ENCODE results near the gene FASN. TPM values are rescaled to one million over a fixed set of nuclear protein-coding genes. Genes with fewer than 3 reads are reported as not detected.

FASN gene
- total RNA-seq, 3 donors from 2014 or later (not counting 1 experiment from before 2014, with no cell fraction given): 53.8 to 56.2 (median 54.0) TPM

GRCh38 chr17:82104797-82105416, 6.9 kb upstream of the FASN start:
- intact Hi-C loops (cut with micrococcal nuclease): no loop called here
- peak overlapping the region in 1 of 2 donors; percentile 97 for H3K27ac Mint-ChIP-seq
- H3K9me3 Mint-ChIP-seq: no peaks in the 10 kb centered on the region
- Histone ChIP-seq H3K27me3 (ENCODE audit: control insufficient read depth, insufficient read depth, low read length) (no peaks in the 10 kb centered on the region), H3K36me3 (ENCODE audit: control insufficient read depth, insufficient read depth, low read length) (no peaks in the 10 kb centered on the region), H3K4me3 (ENCODE audit: low read length) (no peak overlapping the region), H3K9me3 (ENCODE audit: control insufficient read depth, insufficient read depth, low read length) (no peaks in the 10 kb centered on the region), H3K27ac (ENCODE audit: low read length) (no peak overlapping the region), H3K4me1 (ENCODE audit: control insufficient read depth, insufficient read depth, low read length) (peaks cover 29% of the 10 kb centered on the region)
- ATAC-seq (no peak), DNase-seq (no peak)
- H3K36me3 Mint-ChIP-seq: no peaks in the 10 kb centered on the region
- H3K4me3 Mint-ChIP-seq: no peak overlapping the region
- 97% methylated on average over 11 of the region's 11 CpGs for WGBS (ENCODE audit: insufficient coverage)
- no peak for TF ChIP-seq CTCF (IDR thresholded peaks at IDR 0.05)
- H3K4me1 Mint-ChIP-seq: peaks cover 15 to 25% of the 10 kb centered on the region in 2 donors
- no peaks in the 10 kb centered on the region for H3K27me3 Mint-ChIP-seq (ENCODE audit: low read depth in 2 of 2)

GRCh38 chr17:82103553-82104451, 5.8 kb upstream of the FASN start:
- Histone ChIP-seq H3K36me3 (ENCODE audit: control insufficient read depth, insufficient read depth, low read length) (no peaks in the 10 kb centered on the region), H3K9me3 (ENCODE audit: control insufficient read depth, insufficient read depth, low read length) (no peaks in the 10 kb centered on the region), H3K4me3 (ENCODE audit: low read length) (no peak overlapping the region), H3K27ac (ENCODE audit: low read length) (no peak overlapping the region), H3K27me3 (ENCODE audit: control insufficient read depth, insufficient read depth, low read length) (no peaks in the 10 kb centered on the region), H3K4me1 (ENCODE audit: control insufficient read depth, insufficient read depth, low read length) (peaks cover 38% of the 10 kb centered on the region)
- Mint-ChIP-seq H3K9me3 (no peaks in the 10 kb centered on the region), H3K36me3 (no peaks in the 10 kb centered on the region), H3K27ac (no peak overlapping the region), H3K4me3 (no peak overlapping the region), H3K27me3 (ENCODE audit: low read depth in 2 of 2) (no peaks in the 10 kb centered on the region), H3K4me1 (peaks cover 15 to 21% of the 10 kb centered on the region in 2 donors)
- intact Hi-C loops (cut with micrococcal nuclease): no loop called here
- DNase-seq: no peak
- TF ChIP-seq CTCF (IDR thresholded peaks at IDR 0.05): no peak
- no peak for ATAC-seq
- WGBS (ENCODE audit: insufficient coverage): 91% methylated on average over 24 of the region's 24 CpGs

GRCh38 chr17:82101767-82102679, 4.0 kb upstream of the FASN start:
- DNase-seq (no peak), ATAC-seq (no peak)
- Histone ChIP-seq H3K36me3 (ENCODE audit: control insufficient read depth, insufficient read depth, low read length) (no peaks in the 10 kb centered on the region), H3K4me3 (ENCODE audit: low read length) (no peak overlapping the region), H3K4me1 (ENCODE audit: control insufficient read depth, insufficient read depth, low read length) (peaks cover 36% of the 10 kb centered on the region), H3K9me3 (ENCODE audit: control insufficient read depth, insufficient read depth, low read length) (no peaks in the 10 kb centered on the region), H3K27ac (ENCODE audit: low read length) (no peak overlapping the region), H3K27me3 (ENCODE audit: control insufficient read depth, insufficient read depth, low read length) (no peaks in the 10 kb centered on the region)
- H3K27me3 Mint-ChIP-seq (ENCODE audit: low read depth in 2 of 2): no peaks in the 10 kb centered on the region
- WGBS (ENCODE audit: insufficient coverage): 85% methylated on average over 17 of the region's 18 CpGs
- no peak for TF ChIP-seq CTCF (IDR thresholded peaks at IDR 0.05)
- H3K27ac Mint-ChIP-seq: no peak overlapping the region
- no peaks in the 10 kb centered on the region for H3K36me3 Mint-ChIP-seq
- no peaks in the 10 kb centered on the region for H3K9me3 Mint-ChIP-seq
- peak overlapping the region; percentile 17 for H3K4me3 Mint-ChIP-seq
- H3K4me1 Mint-ChIP-seq: peaks cover 15 to 17% of the 10 kb centered on the region in 2 donors
- intact Hi-C loops (cut with micrococcal nuclease): no loop called here
